Panc1 (cell line): ENCODE data around the gene TFEB.

Experiments used
- POLR2AphosphoS5 ChIP-seq: IDR thresholded peaks from 2 replicates; pipeline ENCODE4 v1.6.1; 2012; ENCODE audit warnings: mild to moderate bottlenecking, low read depth, low read length, moderate library complexity
- SIN3A ChIP-seq: IDR thresholded peaks from 2 replicates; pipeline ENCODE4 v1.6.1; 2012; ENCODE audit warnings: low read depth, mild to moderate bottlenecking, low read length, moderate library complexity, borderline replicate concordance; ENCODE audit not compliant: insufficient read depth
- TF ChIP-seq, protein P1 (sequence below), 2 experiments: IDR thresholded peaks; 2 replicates each; pipeline ENCODE4 v1.6.1; 2011 to 2012; ENCODE audit warnings: low read depth in 2 of 2, control low read depth in 1 of 2, low read length in 1 of 2, mild to moderate bottlenecking in 1 of 2, moderate library complexity in 1 of 2; ENCODE audit not compliant: insufficient read depth in 1 of 2
- TF ChIP-seq, protein P2 (sequence below): fragments of 450-650 bp; IDR thresholded peaks from 2 replicates; pipeline ENCODE4 v1.5.1; 2017; ENCODE audit warnings: mild to moderate bottlenecking

DNA sequence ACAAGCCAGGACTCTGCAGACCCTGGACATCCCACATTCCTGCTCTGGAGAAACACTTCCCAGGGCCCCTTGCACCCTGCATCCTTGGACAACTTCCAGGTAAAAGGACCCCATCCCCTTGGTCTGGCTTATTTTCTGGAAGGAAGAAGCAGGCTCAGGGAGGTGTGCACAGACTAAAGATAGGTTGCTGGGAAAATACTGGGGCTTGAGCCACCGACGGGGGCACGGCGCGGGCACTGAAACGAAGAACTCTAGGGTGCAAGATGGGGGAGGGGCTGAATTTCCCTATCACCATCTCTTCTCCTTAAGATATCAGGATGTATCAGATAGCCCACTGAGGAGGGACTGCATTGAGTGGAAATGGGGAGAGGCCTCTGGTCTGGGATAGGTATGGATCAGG is 43.5 kb upstream of the TFEB start:
- TF ChIP-seq, protein P1, sequence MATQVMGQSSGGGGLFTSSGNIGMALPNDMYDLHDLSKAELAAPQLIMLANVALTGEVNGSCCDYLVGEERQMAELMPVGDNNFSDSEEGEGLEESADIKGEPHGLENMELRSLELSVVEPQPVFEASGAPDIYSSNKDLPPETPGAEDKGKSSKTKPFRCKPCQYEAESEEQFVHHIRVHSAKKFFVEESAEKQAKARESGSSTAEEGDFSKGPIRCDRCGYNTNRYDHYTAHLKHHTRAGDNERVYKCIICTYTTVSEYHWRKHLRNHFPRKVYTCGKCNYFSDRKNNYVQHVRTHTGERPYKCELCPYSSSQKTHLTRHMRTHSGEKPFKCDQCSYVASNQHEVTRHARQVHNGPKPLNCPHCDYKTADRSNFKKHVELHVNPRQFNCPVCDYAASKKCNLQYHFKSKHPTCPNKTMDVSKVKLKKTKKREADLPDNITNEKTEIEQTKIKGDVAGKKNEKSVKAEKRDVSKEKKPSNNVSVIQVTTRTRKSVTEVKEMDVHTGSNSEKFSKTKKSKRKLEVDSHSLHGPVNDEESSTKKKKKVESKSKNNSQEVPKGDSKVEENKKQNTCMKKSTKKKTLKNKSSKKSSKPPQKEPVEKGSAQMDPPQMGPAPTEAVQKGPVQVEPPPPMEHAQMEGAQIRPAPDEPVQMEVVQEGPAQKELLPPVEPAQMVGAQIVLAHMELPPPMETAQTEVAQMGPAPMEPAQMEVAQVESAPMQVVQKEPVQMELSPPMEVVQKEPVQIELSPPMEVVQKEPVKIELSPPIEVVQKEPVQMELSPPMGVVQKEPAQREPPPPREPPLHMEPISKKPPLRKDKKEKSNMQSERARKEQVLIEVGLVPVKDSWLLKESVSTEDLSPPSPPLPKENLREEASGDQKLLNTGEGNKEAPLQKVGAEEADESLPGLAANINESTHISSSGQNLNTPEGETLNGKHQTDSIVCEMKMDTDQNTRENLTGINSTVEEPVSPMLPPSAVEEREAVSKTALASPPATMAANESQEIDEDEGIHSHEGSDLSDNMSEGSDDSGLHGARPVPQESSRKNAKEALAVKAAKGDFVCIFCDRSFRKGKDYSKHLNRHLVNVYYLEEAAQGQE (IDR thresholded peaks at IDR 0.05; ENCODE audit: insufficient read depth in 1 of 2, low read depth in 2 of 2, low read length in 1 of 2) = no peak
- TF ChIP-seq POLR2AphosphoS5 (no peak), SIN3A (no peak)
- TF ChIP-seq, protein P2, sequence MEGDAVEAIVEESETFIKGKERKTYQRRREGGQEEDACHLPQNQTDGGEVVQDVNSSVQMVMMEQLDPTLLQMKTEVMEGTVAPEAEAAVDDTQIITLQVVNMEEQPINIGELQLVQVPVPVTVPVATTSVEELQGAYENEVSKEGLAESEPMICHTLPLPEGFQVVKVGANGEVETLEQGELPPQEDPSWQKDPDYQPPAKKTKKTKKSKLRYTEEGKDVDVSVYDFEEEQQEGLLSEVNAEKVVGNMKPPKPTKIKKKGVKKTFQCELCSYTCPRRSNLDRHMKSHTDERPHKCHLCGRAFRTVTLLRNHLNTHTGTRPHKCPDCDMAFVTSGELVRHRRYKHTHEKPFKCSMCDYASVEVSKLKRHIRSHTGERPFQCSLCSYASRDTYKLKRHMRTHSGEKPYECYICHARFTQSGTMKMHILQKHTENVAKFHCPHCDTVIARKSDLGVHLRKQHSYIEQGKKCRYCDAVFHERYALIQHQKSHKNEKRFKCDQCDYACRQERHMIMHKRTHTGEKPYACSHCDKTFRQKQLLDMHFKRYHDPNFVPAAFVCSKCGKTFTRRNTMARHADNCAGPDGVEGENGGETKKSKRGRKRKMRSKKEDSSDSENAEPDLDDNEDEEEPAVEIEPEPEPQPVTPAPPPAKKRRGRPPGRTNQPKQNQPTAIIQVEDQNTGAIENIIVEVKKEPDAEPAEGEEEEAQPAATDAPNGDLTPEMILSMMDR = no peak
